GM15510 (cell line): ENCODE data around the gene GNAT1.

ENCODE experiments used
- POLR2A ChIP-seq: IDR thresholded peaks from 3 replicates; pipeline ENCODE4 v1.6.1; 2011; ENCODE audit warnings: borderline replicate concordance; ENCODE audit not compliant: insufficient read length; ENCODE audit errors: extremely low read depth

Gene GNAT1

GRCh38 chr3:50201573-50202315 is 10.3 kb downstream of the GNAT1 start:
- TF ChIP-seq POLR2A, result no peak

- TF ChIP-seq POLR2A, result no peak
Observed at GRCh38 chr3:50202353-50203112, 11.1 kb downstream of the GNAT1 start.

- no peak for TF ChIP-seq POLR2A
Observed at GRCh38 chr3:50203113-50203808, 11.9 kb downstream of the GNAT1 start.

DNA sequence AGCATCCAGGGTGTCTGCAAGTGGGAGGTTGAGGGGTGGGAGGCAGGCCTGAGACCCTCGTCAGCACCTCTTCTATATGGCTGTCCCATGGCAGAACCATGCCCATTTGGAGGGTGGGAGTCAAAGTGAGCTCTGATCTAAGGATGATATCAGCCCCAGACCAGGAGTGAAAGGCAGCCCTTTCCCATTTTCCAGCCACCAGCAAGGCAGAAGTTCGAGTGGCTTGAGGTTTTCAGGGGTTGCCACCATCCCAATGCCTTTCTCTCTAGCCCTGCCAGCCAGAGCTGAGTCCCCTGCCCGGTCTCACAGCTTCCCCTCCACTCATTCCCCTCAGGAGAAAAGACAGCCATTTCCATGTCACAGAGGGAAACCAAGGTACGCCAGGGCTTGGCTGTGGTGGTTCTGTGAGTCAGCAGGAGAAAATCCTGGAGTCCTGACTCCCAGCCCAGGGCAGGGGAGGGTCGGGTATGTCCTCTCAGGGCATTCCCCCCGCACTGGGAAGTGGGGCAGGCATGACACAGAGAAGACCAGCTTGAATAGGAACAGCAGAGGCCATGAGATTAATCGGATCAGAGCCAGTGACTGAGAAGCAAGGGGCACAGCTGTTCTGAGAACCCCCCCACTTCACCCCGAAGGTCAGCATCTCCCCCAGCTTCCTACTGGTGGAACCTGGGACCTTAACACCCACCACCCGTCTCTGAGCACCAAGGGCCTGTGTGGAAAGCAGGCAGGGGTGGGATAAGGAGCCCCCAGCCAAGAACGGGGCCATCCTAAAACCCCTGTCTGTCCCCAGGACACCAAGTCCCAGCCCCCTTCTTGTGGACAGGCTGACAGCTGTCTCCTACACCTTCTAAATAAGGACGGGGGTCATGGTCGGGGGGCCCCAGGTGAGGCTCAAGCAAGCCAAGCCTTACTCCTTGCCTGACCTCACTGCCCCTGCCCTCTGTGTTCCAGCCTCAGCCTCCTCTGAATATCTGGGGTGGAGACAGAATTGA is 12.7 kb downstream of the GNAT1 start:
- no peak for TF ChIP-seq POLR2A

- TF ChIP-seq POLR2A, result no peak
Observed at GRCh38 chr3:50204804-50205412, 13.5 kb downstream of the GNAT1 start, which contains the start of gene SLC38A3. SLC38A3 (plus strand) TSS chr3:50205271; CDS start chr3:50214200, 8,929 bp downstream.

- no peak for TF ChIP-seq POLR2A
Observed at GRCh38 chr3:50205413-50206276, 14.2 kb downstream of the GNAT1 start.

GRCh38 chr3:50207359-50208042 is 16.1 kb downstream of the GNAT1 start:
- no peak for TF ChIP-seq POLR2A

- no peak for TF ChIP-seq POLR2A
Observed at GRCh38 chr3:50208677-50209344, 17.4 kb downstream of the GNAT1 start.

DNA sequence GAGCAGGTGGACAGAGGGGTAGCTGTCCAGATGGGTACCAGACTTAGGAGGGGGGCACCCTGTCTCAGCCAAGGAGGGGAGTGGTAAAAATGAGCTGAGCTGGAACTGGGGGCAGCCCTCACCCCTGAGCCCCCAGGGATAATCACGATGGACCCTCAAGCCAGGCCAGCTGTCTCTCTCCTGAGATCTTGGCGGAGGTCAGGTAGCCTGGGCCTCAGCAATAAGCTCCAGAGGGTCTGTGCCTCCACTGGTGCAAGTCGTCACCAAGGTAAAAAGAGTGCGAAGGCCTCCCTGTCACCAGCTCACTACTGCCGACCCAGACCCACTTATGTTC is 18.7 kb downstream of the GNAT1 start:
- TF ChIP-seq POLR2A, result no peak

DNA sequence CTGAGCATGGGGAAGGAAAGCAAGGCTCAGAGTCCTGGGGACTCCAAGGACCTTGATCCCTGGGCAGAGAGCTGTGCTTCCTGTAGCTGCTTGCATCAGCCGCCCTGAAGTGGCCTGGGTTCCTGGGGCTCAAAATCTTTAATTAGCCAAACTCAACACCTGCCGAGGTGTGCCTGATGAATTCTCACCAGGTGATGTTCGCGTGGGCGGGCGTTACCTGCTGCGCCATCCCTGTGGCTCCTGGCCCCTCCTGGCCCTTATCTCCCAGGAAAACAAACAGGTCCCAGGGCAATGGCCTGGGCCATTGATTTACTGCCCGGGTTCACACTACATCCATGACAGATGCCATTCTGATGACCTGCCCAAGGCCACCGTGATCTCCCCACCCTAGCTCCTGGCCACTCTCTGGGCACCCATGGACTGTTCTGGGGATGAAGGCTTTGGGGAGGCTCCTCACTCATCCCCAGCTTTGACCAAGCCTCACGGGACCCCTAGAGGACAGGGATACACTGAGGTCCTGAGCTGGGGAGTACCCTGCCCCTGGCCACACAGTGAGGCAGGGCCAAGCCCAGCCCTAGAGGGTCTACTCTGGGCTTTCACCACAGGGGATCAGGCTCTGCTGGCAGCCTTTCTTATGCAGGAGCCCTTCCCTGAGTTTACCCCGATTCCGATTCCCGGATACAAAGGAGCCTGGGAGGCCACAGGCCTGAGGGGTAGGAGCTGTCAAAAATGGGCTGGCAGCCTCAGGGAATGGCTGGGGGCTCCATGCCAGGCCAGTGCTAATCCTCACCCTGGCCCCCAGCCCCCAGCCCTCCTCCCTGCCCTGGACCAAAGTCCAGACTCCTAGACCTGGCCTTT is 19.3 kb downstream of the GNAT1 start:
- TF ChIP-seq POLR2A, result no peak

DNA sequence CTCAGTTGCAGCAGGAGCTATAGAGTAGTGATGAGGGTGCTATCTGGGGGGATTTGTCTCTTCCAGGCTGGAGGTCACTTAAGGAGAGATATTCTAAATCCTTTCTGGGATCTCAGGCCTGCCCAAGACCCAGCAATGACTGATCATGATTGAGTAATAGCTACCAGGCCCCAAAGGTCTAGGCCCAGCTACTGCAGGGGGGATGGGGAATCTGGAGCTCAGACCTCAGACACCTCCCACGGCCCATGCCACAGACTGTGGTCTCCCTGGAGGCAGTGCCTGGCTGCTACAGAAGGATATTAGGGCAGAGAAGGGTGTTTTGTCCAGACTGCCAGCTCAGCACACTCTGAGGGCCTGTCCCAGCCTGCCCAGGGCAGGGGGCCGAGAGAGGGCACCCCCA is 20.5 kb downstream of the GNAT1 start:
- TF ChIP-seq POLR2A, result no peak

- no peak for TF ChIP-seq POLR2A
Observed at GRCh38 chr3:50212502-50212901, 21.1 kb downstream of the GNAT1 start.

DNA sequence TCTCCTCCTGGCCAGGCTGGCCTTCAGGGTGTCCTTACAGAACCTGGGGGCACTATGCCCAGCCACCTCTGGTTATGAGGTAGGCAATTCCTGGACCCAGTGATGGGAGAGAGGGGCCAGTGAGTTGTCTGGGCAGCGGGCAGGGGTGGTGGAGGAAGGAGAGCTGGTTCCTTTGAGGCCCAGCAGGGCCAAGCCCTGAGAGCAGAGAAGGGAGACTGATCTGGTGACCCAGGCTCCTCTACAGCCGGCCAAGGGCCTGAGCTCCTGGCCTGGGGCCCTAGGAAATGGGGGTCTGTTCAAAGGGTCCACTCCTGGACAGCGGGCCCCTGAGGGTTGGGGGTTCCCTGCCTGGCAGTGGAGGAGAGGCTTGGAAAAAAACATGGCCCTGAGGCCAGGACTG is 21.6 kb downstream of the GNAT1 start:
- TF ChIP-seq POLR2A, result no peak
